HCT116 (cell line): ENCODE data around the gene PICK1. TPM values are rescaled to one million over a fixed set of nuclear protein-coding genes. Genes with fewer than 3 reads are reported as not detected.

Source experiments
- ATAC-seq: fragments of 200-7000 bp; cut with Tn5 transposase; 2 replicates; pipeline ENCODE4 v1.9.1; 2020; ENCODE audit warnings: mild to moderate bottlenecking, moderate library complexity
- BruUV-seq: library from RNA; stranded (reverse); fragments of 400-500 nt; replicated peaks from 2 replicates; lab custom pipeline; 2021; lab: Mats Ljungman, UMichigan
- CTCF ChIA-PET: fragments of 300-600 bp; sonication (Branson Sonifier 250); formaldehyde crosslinking; loops from one replicate; lab custom pipeline; 2021; ENCODE audit warnings: antibody characterized with exemption; lab: Charles Lee
- POLR2A ChIA-PET: fragments of 300-600, 350-600 bp; sonication (Branson Sonifier 250); formaldehyde crosslinking; loops from one replicate; lab custom pipeline; 2021; ENCODE audit warnings: antibody characterized with exemption; lab: Charles Lee
- RAD21 ChIA-PET, 2 experiments: fragments of 300-600 bp; sonication (Branson Sonifier 250); formaldehyde crosslinking; loops; one replicate each; lab custom pipeline; 2023; ENCODE audit warnings: low total read pairs in 2 of 2; ENCODE audit not compliant: uncharacterized antibody in 2 of 2, unreplicated experiment in 2 of 2, low non-redundant PET in 1 of 2; lab: Charles Lee
- DNase-seq: peaks from one replicate; pipeline ENCODE4 v3.0.0-alpha.2; 2010; ENCODE audit warnings: low read depth, low spot score
- H2AFZ ChIP-seq: fragments of 200-600 bp; shearing (Covaris generic), sonication (generic); 2 replicates; pipeline ENCODE4 v1.6.1; 2017; ENCODE audit warnings: low read depth, mixed run types, mixed read lengths, antibody characterized with exemption, low read length; ENCODE audit not compliant: poor library complexity, severe bottlenecking
- H3K27ac ChIP-seq: 2 replicates; pipeline ENCODE4 v1.5.1; 2012; ENCODE audit warnings: low read depth, low read length
- H3K27me3 ChIP-seq: fragments of 200-600 bp; sonication (generic); 2 replicates; pipeline ENCODE4 v1.6.1; 2016; ENCODE audit warnings: mixed run types, low read length, mixed read lengths; ENCODE audit not compliant: insufficient read depth
- H3K36me3 ChIP-seq, 2 experiments: fragments of 200-500 bp in 1 of 2; fragments of 200-600 bp in 1 of 2; sonication (Bioruptor generic) in 1 of 2; sonication (generic) in 1 of 2; 2 replicates each; pipeline versions ENCODE4 v1.5.1 to v1.6.1; 2014 to 2016; ENCODE audit warnings: low read length in 2 of 2, inconsistent platforms in 1 of 2, mixed read lengths in 1 of 2, mixed run types in 1 of 2; ENCODE audit not compliant: insufficient read depth in 2 of 2, control insufficient read depth in 1 of 2
- H3K4me1 ChIP-seq, 2 experiments: fragments of 200-600 bp in 1 of 2; sonication (generic) in 1 of 2; 2 replicates each; pipeline versions ENCODE4 v1.5.1 to v1.6.1; 2012 to 2017; ENCODE audit warnings: low read length in 2 of 2, inconsistent platforms in 1 of 2, mild to moderate bottlenecking in 1 of 2, mixed read lengths in 1 of 2, mixed run types in 1 of 2, moderate library complexity in 1 of 2; ENCODE audit not compliant: insufficient read depth in 2 of 2, control insufficient read depth in 1 of 2
- H3K4me2 ChIP-seq: fragments of 200-600 bp; sonication (generic); 2 replicates; pipeline ENCODE4 v1.6.1; 2017; ENCODE audit warnings: mixed run types, low read length, mixed read lengths
- H3K4me3 ChIP-seq, 2 experiments: fragments of 200-600 bp in 1 of 2; sonication (generic) in 1 of 2; replicated peaks in 1 of 2; 2 replicates each; pipeline ENCODE4 v1.5.1; 2011 to 2016; ENCODE audit warnings: low read length in 2 of 2, control low read depth in 1 of 2, low read depth in 1 of 2, mild to moderate bottlenecking in 1 of 2, mixed read lengths in 1 of 2, mixed run types in 1 of 2
- H3K79me2 ChIP-seq: fragments of 200-600 bp; sonication (generic); 2 replicates; pipeline ENCODE4 v1.6.1; 2017; ENCODE audit warnings: mild to moderate bottlenecking, mixed run types, low read length, moderate library complexity, mixed read lengths; ENCODE audit not compliant: insufficient read depth
- H3K9ac ChIP-seq: fragments of 200-600 bp; sonication (generic); 2 replicates; pipeline ENCODE4 v1.6.1; 2016; ENCODE audit warnings: low read length, mixed read lengths
- H3K9me2 ChIP-seq: fragments of 200-600 bp; sonication (generic), shearing (Covaris generic); 2 replicates; pipeline ENCODE4 v1.6.1; 2017; ENCODE audit warnings: mixed run types, mild to moderate bottlenecking, moderate library complexity; ENCODE audit not compliant: insufficient read depth
- H3K9me3 ChIP-seq, 2 experiments: fragments of 200-500 bp in 1 of 2; fragments of 200-600 bp in 1 of 2; sonication (Bioruptor generic) in 1 of 2; sonication (generic) in 1 of 2; 2 replicates each; pipeline ENCODE4 v1.6.1; 2014 to 2017; ENCODE audit warnings: low read length in 2 of 2, mixed read lengths in 2 of 2, inconsistent platforms in 1 of 2, low read depth in 1 of 2, mild to moderate bottlenecking in 1 of 2, mixed run types in 1 of 2, moderate library complexity in 1 of 2; ENCODE audit not compliant: control insufficient read depth in 1 of 2, insufficient read depth in 1 of 2
- H4K20me1 ChIP-seq: fragments of 200-600 bp; sonication (generic), shearing (Covaris generic); 2 replicates; pipeline ENCODE4 v1.6.1; 2017; ENCODE audit warnings: mixed run types, mild to moderate bottlenecking, moderate library complexity; ENCODE audit not compliant: insufficient read depth
- ATF3 ChIP-seq: IDR thresholded peaks from 2 replicates; pipeline ENCODE4 v1.6.1; 2012
- CEBPB ChIP-seq: IDR thresholded peaks from 2 replicates; pipeline ENCODE4 v1.6.1; 2012; ENCODE audit warnings: low read depth
- ELF1 ChIP-seq: IDR thresholded peaks from 2 replicates; pipeline ENCODE4 v1.6.1; 2012; ENCODE audit warnings: low read depth, borderline replicate concordance
- EZH2phosphoT487 ChIP-seq: fragments of 200-600 bp; IDR thresholded peaks from 2 replicates; pipeline ENCODE4 v1.6.1; 2018; ENCODE audit warnings: antibody characterized with exemption, borderline replicate concordance
- JUND ChIP-seq: IDR thresholded peaks from 2 replicates; pipeline ENCODE4 v1.6.1; 2012
- POLR2A ChIP-seq: IDR thresholded peaks from 2 replicates; pipeline ENCODE4 v1.7.0; 2011; ENCODE audit warnings: borderline replicate concordance; ENCODE audit not compliant: insufficient read depth, insufficient read length; ENCODE audit errors: extremely low read depth
- POLR2AphosphoS5 ChIP-seq: IDR thresholded peaks from 2 replicates; pipeline ENCODE4 v1.6.1; 2011; ENCODE audit warnings: mild to moderate bottlenecking, low read depth, low read length, moderate library complexity
- SIN3A ChIP-seq: IDR thresholded peaks from 2 replicates; pipeline ENCODE4 v1.6.1; 2012; ENCODE audit warnings: low read depth
- SP1 ChIP-seq: IDR thresholded peaks from 2 replicates; pipeline ENCODE4 v1.6.1; 2012; ENCODE audit warnings: low read depth
- SRF ChIP-seq: IDR thresholded peaks from 2 replicates; pipeline ENCODE4 v1.6.1; 2012; ENCODE audit warnings: low read depth
- YY1 ChIP-seq: IDR thresholded peaks from 2 replicates; pipeline ENCODE4 v1.6.1; 2011; ENCODE audit warnings: low read length, low read depth, moderate library complexity, mild to moderate bottlenecking; ENCODE audit not compliant: insufficient replicate concordance; ENCODE audit errors: extremely low read depth
- ZFX ChIP-seq: fragments of 450-650 bp; IDR thresholded peaks from 2 replicates; pipeline ENCODE4 v1.6.1; 2017
- ZNF274 ChIP-seq: fragments of 200-500 bp; sonication (Bioruptor generic); IDR thresholded peaks from 2 replicates; pipeline ENCODE4 v1.6.1; 2014; ENCODE audit warnings: mild to moderate bottlenecking, low read depth, low read length, inconsistent platforms
- intact Hi-C: fragments of 100-400 bp; cut with micrococcal nuclease; formaldehyde crosslinking; loops from 2 replicates; pipeline ENCODE4 v1.10.0; 2022
- total RNA-seq: library from RNA; stranded (reverse); gene quantifications from one replicate; pipeline ENCODE4 v1.2.1, GENCODE V29; 2021; ENCODE audit not compliant: unreplicated experiment
- TF ChIP-seq, protein P1 (sequence below), 3 experiments: fragments of 200-600 bp in 1 of 3; sonication (generic) in 1 of 3; IDR thresholded peaks in 2 of 3; conservative IDR thresholded peaks in 1 of 3; 2 replicates each; pipeline ENCODE4 v1.5.1; 2012 to 2017; ENCODE audit warnings: low read depth in 2 of 3, low read length in 2 of 3, antibody characterized with exemption in 1 of 3, borderline replicate concordance in 1 of 3, control low read depth in 1 of 3, mild to moderate bottlenecking in 1 of 3, mixed read lengths in 1 of 3, mixed run types in 1 of 3, moderate library complexity in 1 of 3; ENCODE audit not compliant: insufficient read depth in 1 of 3

The PICK1 gene
- total RNA-seq, 1 experiment from 2014 or later = 40.0 TPM

DNA sequence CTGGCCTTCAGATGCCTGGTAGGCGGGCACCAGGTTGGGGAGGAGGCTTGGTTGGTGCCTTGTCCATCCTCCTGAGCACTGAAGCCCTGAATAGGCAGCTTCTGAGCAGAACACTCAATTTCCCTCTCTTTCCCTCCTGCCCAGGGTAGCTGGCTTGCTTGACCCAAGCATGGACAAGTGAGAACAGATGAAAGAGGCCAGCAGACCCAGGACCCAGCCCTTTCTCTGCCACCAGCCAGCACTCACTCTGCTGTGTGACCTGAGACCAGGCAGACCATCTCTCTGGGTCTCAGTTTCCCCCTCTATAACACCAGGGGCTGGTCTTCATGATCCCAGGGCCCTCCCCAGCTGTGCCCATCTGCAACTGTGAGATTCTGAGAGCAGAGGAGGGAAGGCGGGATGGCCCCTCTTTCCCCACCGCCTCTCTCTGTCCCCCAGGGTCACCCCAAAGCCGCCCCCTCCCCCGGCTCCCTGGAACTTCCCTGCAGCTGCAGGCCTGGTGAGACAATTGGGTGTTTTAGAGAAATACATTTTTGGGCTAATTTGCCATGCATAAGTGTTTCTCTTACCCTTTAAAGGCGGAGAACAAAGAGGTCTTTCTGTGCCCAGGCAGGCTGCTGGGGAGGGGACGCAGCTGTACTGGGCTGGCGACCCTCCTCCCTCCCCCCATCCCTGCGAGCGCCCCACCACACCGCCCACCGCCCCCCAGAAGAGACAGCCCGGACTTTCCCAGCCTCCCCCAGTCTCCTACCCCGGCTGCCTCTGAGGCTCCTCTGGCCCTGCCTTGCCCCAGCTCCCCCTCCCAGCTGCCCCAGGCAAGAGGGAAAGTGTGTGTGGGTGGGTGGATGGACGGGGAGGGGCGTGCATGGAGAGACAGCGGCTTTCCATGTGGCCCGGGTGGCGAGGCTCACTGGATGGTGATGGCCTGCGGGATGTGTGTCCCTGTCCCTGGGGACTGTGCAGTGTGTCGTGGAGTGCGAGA is 30.8 kb upstream of the PICK1 start:
- POLR2A ChIA-PET = no interaction called here
- intact Hi-C loops = no loop called here
- DNase-seq = no peak
- no peak overlapping the region for H3K27ac ChIP-seq
- no peak for ATAC-seq
- CTCF ChIA-PET = no interaction called here
- BruUV-seq = no TSS peak
- no peaks in the 10 kb centered on the region for H3K79me2 ChIP-seq
- H3K9me2 ChIP-seq = no peaks in the 10 kb centered on the region
- no peaks in the 10 kb centered on the region for H3K9me3 ChIP-seq
- no peak overlapping the region for H2AFZ ChIP-seq
- no peaks in the 10 kb centered on the region for H3K36me3 ChIP-seq
- no peak overlapping the region for H3K4me3 ChIP-seq
- H3K9ac ChIP-seq = no peak overlapping the region
- no peaks in the 10 kb centered on the region for H4K20me1 ChIP-seq
- TF ChIP-seq SP1 = no peak
- TF ChIP-seq ZFX = no peak
- TF ChIP-seq ZNF274 = no peak
- no peak for TF ChIP-seq CEBPB
- no peak for TF ChIP-seq POLR2AphosphoS5
- TF ChIP-seq YY1 = no peak
- TF ChIP-seq SIN3A = no peak
- no peak for TF ChIP-seq EZH2phosphoT487
- TF ChIP-seq ELF1 = no peak
- no peak for TF ChIP-seq JUND
- no peak for TF ChIP-seq POLR2A
- no peak for TF ChIP-seq ATF3
- no peak for TF ChIP-seq SRF
- TF ChIP-seq, protein P1, sequence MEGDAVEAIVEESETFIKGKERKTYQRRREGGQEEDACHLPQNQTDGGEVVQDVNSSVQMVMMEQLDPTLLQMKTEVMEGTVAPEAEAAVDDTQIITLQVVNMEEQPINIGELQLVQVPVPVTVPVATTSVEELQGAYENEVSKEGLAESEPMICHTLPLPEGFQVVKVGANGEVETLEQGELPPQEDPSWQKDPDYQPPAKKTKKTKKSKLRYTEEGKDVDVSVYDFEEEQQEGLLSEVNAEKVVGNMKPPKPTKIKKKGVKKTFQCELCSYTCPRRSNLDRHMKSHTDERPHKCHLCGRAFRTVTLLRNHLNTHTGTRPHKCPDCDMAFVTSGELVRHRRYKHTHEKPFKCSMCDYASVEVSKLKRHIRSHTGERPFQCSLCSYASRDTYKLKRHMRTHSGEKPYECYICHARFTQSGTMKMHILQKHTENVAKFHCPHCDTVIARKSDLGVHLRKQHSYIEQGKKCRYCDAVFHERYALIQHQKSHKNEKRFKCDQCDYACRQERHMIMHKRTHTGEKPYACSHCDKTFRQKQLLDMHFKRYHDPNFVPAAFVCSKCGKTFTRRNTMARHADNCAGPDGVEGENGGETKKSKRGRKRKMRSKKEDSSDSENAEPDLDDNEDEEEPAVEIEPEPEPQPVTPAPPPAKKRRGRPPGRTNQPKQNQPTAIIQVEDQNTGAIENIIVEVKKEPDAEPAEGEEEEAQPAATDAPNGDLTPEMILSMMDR (IDR thresholded peaks at IDR 0.05 in 2 of 3, conservative IDR thresholded peaks at IDR 0.05 in 1 of 3; ENCODE audit: borderline replicate concordance in 1 of 3, insufficient read depth in 1 of 3, low read depth in 2 of 3, low read length in 2 of 3) = no peak
- H3K27me3 ChIP-seq = no peaks in the 10 kb centered on the region
- H3K4me2 ChIP-seq = no peak overlapping the region
- RAD21 ChIA-PET = no interaction called here
- no peaks in the 10 kb centered on the region for H3K4me1 ChIP-seq
